Eye (tissue), 1 donor: Measurements from ENCODE around the gene ECE2.
"Not testable (repeated sequence)": the region's sequence is repeated elsewhere in the genome, so short reads cannot be mapped to it uniquely, and the experiment has no call there.

ENCODE experiments used
- DNase-seq: peaks from one replicate; pipeline ENCODE4 v3.0.0-alpha.2; 2015

Gene ECE2

DNA sequence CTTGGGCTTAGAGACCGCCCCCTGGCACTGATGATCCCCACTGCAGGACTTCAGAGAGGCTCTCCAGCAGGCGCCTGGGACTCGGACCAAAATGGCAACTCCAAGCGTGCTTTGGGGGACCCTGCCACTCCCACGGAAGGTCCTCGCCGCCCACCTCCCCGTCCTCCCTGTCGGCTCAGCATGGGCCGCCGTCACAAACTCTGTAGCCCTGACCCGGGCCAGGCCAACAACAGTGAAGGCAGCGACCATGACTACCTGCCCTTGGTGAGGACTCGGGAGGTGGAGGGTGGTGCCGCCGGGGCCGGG is 34.7 kb upstream of the ECE2 start:
- DNase-seq = no peak

DNA sequence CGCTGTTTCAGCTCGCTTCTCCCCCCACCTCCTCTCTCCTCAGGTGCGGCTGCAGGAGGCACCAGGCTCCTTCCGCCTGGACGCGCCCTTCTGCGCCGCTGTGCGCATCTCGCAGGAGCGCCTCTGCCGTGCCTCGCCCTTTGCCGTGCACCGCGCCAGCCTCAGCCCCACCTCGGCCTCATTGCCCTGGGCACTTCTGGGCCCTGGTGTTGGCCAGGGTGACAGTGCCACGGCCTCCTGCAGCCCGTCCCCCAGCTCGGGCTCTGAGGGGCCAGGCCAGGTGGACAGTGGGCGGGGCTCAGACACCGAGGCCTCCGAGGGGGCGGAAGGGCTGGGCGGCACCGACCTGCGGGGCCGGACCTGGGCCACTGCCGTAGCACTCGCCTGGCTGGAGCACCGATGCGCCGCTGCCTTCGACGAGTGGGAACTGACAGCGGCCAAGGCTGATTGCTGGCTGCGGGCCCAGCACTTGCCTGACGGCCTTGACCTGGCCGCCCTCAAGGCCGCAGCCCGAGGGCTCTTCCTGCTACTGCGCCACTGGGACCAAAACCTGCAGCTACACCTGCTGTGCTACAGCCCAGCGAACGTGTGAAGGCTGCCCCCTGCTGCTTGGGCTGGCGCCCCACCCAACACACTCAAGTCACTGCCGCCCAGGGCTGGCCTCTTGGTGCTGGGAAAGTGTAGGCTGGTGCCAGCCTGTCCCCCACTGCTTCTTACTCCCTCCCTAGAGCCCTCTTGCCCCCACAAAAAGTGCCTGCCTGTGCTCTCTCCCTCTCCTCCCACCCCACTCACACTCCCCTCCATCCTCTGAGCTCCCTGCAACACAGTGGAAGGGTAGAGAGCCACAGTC is 34.1 kb upstream of the ECE2 start:
- no peak for DNase-seq

DNA sequence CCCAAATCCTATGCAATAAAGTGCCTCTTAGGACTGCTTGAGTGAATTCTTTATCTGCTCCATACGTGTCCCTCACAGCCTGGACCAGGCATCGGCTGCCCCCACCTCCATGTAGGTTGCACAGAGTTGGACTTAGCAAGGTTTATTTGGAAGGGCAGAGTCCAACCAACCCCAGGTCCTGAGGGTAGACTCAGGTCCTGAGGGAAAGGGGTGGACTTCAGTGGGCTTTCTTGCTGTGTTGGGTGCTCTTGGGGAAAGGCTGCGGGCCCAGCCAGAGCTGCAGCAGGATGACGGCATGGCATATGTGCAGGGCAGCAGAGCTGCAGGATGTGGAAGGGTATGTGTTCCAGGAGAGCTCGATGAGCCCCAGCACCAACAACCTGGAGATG is 33.5 kb upstream of the ECE2 start:
- no peak for DNase-seq

DNA sequence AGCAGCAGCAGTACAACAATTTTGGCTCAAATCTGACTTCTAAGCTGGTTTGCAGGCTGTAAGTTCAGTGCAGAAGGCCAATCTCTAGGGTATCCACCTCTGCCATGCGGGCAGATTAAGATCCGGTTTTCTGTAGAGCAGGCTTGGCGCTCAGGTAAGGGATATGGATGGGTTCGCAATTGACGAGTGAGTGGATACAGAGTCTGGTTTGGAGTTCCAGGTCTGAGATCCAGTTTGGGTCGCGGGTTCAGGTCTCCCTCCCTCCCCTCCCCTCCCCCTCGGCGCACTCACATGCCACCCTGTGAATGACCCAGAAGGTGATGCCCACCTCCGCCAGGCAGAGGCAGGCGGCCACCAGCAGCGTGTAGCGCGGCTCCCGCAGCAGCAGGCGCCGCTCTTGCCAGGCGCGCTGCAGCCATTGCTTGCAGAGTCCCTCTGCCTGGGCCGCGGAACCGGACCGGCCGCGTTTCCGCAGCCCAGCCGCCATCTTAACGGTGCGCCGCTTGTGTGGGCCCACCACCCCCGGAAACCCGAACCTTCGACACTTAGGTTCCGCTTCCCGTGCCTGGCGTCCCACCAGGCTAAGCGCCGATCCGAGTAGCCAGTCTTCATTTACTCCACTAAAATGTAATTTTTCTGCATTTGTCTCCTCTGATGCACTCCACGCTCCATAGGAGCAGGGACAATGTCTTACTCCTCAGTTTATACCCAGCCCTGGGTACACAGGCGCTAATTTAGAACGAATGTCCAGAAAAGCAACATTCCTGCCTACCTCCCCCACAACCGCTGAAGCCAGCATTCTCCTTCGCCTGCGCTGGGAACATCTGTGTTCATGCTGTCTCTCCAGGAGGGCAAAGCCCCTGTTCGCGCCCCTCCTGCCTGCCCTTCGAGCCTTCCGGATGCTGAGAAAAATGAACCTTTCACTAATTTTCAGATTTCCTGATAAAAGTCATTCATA is 27.1 kb upstream of the ECE2 start, which contains the start of gene ALG3:
Gene ALG3, minus strand, starts transcription at position 509 of the 958 bp plus-strand sequence. Its CDS starts 22 bp downstream, at position 487.
- DNase-seq = peak; percentile 96

DNA sequence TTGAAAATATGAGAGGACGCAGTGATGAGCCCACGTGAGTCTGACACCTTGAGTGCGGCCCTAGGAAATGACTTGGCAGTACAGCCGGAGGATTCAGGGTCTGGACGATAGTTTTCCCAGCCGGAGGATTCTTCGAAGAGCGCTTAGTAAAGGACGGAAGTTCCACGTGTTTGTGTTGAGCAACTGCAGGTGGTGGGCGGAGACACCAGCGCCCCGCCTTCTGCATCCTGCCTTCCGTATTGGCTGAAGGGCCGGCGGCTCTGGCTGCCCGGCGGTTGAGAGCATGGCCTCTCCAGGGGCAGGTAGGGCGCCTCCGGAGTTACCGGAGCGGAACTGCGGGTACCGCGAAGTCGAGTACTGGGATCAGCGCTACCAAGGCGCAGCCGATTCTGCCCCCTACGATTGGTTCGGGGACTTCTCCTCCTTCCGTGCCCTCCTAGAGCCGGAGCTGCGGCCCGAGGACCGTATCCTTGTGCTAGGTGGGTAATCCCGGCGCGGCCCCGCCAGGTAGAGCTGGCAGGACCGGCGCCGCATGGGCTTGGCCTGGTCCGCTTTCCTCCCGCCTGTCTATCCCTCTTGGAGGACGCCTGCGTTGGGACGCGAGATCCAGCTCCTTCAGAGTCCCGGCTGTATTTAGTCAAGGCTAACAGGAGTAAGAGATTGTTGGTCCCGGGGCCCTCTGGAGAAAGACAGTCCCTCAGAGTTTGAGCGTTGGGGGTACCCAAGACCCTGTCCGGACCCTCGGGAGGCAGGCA is 26.2 kb upstream of the ECE2 start, which contains the start of gene EEF1AKMT4:
Gene EEF1AKMT4, plus strand, starts transcription at position 261 of the 755 bp plus-strand sequence. Its CDS starts 23 bp downstream, at position 284.
- peak; percentile 97 for DNase-seq

DNA sequence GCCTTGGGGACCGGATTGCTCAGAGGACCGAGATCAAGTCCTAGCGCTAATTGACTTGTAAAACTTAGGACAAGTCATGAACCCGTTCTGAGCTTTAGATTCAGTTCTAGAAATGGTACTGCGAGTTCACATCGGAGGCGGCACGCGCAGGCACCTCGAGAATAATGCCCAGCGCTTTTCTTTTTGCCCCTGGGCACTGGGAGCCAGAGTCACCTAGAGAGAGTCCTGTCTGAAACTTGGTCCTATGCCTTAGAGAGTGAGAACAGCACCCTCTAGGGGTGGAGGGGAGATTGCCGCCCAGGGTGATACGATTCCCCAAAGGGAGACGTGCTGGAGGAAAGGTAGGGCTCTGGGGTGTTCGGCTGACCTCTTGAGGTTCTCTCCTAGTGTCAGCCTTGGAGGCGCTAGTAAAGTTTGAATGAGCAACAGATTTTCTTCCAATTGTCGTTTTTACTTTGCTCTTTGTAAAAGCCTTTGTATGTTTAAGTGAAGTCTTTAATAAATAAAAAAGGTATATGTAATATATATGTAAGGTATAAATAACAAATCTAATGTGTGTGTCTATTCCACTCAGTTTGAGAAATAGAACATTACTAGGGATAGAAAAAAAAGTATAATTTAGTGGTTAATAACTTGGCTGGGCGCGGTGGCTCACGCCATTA is 25.5 kb upstream of the ECE2 start:
- DNase-seq = peak; percentile 93

DNA sequence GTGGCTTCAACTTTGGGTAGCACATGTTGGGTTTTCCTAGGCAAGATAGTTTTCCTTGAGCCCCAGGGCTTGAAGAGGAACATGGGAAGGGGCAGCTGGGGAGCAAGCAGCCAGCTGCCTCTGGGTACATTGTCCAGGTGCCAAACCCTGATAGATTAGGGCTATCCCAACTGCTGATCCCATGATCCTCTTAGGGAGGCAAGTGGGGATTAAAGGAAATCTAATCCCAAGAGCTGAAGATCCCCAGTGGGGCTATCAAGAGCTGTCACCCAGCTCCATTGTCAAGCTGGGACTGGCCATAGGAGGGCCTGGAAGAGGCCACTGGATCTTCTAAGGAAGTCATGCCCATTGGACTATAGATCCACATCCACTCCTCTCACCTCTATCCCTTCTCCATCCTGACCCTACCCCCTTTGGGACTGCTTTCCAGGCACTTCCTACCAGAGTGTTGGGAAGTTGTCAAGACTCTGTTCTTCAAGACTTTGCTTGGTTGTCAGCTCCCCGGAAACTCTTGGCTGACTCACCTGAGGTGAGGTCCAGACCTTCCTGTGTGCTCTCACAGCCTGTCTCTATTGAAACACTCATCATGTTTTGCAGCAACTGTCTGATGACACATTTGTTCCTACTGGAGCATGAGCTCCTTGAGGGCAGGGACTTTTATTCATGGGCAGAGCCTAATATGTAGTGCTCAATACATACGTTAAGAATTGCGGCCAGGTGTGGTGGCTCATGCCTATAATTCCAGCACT is 20.4 kb upstream of the ECE2 start:
- no peak for DNase-seq

DNA sequence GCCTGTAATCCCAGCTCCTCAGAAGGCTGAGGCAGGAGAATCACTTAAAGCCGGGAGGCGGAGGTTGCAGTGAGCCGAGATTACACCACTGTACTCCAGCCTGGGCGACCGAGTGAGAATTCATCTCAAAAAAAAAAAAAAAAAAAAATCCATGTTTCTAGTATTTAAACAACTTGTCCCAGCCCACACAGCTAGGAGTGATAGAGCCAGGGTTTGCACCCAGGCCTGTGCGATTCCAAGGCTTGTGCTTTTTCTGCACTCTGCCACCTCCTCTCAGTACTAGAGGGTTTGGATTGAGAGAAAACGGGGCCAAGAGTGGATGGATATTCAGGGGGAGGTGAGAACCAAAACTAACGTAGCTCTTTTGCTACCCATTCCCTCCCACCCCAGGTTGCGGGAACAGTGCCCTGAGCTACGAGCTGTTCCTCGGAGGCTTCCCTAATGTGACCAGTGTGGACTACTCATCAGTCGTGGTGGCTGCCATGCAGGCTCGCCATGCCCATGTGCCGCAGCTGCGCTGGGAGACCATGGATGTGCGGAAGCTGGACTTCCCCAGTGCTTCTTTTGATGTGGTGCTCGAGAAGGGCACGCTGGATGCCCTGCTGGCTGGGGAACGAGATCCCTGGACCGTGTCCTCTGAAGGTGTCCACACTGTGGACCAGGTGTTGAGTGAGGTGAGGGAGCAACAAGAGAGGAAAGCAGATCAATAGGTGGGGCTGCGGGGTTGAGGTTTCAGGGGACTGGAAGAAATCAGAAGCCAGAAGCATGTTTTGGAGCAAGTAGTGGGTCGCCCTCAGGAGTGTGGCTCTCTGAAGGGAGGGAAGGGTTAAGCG is 18.5 kb upstream of the ECE2 start:
- no peak for DNase-seq

DNA sequence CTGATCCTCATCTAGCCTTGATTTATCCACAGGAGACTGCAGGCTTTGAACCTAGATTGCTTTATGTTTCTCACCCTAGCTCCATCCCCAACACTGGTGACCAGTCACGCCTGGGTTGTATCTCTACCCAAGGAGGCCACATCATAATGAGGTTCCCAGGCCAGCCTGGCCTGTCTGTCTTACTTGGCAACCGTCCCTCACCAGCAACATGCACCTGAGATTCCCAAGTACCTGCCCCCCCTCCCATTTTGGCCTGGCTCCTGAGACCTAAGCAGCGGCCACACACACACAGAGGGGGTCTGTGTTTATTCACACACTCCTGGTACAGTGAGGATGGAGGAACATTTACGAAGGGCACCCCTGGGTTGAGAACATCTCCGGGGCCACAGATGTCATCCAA is 16.9 kb upstream of the ECE2 start:
- no peak for DNase-seq

DNA sequence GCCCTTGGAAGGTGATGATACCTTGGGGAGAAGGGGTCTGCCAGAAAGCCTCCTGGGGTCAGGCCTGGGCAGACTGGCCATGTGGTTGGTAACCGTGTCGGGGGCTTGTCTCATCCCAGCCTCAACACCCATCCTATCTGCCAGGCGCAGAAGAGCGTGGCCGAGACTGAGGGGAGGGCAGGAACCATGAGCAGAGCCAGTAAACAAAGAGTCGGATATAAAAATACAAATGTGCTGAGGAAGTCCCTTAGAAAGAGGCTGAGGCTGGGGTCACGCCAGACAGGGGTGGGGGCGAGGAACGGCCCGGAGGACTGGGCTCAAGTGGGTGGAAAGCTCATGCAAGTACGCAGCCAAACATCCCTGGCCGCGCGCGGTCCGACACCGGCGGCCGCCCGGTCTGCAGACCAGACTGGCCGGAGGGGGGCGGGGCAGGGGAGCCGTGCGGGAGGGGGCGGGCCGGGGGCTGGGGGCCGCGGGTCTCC is 16.4 kb upstream of the ECE2 start:
- peak; percentile 16 for DNase-seq

DNA sequence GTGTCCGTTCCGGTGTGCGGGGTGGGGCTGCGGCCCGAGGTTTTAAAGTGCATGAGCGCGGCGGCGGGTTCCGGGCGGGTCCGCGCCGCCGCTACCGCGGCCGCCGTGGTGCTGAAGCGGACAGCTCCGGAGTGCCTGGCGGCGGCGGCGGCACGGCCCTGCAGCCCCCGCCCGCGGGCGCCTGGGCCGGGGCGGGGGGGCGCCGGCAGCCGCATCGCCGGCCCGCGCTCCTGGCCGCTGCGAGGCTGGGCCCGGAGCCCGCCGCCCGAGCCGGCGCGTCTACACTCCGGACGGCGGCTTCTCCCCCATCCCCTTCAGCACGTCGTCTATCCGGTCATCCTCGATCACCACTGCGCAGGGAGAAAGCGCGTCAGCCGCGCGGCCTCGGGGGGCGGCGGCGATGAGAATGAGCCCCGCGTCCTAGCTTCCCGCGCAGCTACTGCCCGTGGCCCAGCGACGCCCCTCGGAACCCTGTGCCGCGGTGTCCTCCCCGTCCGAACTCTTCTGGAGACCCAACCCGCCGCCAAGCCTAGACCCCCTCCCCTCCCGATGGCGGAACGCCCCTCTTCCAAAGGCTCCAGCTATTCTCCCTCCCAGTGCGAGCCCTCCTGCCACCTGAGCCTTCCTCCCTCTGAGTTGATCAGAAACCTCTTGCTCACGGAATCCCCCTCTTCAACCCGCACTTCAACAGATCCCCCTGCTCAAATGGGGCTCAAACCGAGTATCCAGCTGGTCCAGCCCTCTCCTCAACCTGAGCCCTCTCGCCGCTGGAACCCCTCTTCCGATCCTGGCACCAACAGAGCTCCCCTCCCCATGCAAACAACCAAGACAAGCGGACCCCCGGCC is 15.7 kb upstream of the ECE2 start:
- peak; percentile 63 for DNase-seq

DNA sequence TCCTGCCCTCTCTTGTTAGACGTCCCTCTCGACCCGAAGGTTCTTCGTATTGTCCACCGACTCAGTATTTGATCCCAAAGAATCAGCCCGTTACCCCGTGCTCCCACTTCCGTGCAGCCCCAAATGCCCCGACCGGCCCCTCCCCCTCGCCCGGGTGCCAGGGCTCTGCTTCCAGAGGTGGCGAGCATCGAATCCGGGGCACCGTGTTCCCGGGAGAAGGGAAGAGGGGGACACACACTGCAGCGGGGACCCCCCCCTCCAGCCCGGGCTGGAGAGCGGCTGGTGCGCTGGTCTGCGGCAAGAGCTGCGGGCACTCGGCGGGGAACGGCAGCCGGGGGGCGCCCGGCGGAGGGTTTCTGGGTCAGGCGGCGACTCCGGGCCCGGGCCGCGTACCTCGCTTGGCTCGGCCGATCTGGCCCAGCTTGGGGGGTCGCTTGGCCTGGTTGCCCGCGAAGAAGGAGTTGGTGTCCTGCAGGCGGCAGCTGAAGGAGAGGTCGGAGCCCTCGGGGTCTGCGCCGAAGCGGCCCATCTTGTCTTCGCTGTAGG is 15.0 kb upstream of the ECE2 start:
- DNase-seq = peak; percentile 70

DNA sequence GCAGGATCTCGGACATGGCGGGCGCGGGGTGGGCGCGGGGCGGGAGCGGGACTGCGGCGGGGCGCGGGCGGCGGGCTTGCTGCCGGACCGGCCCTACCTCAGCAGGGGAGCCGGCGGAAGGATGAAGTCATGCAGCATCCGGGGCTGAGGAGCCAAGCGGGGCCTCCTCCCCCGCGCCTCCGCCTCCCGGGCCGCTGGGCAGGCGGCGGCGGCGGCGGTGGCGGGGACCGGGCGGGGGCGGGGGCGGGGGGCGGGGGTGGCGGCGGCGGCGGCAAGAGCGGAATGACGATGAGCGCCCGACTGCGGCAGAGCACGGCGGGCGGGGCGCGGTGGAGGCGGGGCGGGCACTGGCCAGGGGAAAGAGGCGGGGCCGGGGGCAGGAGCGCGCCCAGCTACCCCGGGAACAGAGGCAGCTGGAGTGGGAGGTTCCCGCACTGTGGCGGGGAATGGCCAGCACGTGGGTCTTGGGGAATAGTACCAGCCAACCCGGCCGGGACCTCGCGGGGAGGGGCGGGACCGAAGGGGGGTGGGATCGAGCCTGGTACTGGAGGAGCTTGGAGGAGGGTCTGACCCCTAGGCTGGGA is 14.5 kb upstream of the ECE2 start, which contains the start of gene CAMK2N2:
Gene CAMK2N2, minus strand, starts transcription at position 284 of the 584 bp plus-strand sequence. Its CDS starts 268 bp downstream, at position 16.
- no peak for DNase-seq

DNA sequence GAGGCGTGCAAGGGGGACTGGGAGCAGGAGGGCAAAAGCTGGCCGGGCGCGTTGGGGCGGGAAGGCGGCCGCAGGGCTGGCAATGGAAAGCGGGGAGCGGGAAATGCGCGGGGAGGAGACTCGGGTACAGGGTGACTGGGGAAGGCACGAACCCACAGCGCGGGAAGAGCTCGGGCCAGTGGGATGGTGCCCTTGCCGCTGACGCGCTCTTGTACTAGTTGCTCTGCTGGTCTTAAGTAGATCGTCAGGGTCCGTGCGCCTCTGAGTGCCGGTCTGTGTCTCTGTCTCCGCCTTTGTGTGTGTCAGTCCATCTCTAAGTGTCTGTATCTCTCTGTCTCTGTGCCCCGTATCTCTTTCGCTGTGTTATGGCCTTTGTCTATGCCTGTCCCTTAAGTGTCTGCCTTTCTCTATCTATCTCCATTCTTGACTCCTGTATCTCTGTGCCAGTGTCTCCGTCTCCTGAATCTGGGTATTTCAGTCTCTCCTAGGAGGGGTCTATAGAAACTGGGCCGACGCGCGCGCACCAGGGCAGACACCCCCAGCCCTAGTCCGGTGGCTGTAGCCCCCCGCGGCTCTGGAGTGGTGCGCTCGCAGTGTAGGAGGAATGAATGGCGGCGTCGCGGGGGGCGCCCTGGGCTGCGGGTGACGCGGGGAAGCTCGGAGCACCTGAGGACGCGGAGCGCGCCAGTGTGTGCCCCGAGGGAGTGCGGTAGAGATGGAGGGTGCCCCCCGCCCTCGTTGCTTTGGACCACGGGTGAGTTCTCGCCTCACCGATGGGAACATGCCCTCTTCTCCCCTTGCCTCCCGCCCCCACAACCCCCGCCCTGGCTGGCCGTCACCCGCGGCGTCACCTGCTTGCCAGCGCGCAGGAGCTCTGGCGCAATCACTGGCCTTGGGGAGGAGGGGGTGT is 13.7 kb upstream of the ECE2 start:
- DNase-seq = peak; percentile 68

DNA sequence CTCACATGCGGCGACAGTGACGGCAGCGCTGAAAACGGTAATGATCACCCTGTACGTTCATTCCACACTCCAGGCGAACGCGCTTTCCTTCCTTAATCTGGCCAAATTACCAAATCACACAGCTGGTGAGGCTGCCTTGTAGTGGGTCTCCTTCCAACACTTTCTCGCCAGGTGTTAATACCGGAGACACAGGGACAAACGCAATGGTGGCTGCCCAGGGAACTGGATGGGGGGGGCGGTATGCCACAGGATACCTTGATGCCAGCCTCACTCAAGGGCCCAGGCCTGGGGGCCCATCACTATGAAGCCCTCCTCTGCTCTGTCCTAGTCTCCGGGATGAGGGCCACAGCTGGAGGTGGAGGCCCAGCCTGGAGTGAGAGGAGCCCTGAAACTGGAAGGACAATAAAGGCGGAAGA is 13.1 kb upstream of the ECE2 start:
- peak; percentile 2 for DNase-seq

DNA sequence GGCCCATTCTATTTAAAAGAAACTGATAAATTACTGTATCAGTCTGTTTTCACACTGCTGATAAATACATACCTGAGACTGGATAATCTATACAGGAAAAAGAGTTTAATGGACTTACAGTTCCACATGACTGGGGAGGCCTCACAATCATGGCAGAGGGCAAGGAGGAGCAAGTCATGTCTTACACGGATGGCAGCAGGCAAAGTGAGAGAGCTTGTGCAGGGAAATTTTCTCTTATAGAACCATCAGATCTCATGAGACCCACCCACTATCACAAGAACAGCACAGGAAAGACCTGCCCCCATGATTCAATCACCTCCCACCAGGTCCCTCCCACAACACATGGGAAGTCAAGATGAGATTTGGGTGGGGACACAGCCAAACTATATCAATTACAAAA is 8.6 kb upstream of the ECE2 start:
- not testable (repeated sequence) for DNase-seq

DNA sequence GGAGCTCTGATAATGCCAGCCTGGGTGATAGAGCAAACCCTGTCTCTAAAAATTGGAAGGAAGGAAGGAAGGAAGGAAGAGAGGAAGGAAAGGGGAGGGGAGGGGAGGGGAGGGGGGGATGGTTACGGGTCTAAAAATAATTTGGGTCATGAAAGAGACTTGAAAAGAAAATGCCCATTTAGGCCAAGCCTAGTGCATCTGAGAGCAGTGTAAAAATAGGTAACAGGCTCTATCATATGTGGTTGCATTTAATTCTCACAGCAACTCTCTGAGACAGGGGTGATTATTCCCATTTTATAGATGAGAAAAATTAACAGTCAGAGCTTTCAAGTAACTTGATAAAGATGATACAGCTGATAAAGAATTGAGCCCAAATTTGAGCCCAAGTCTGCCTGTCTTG is 3.6 kb upstream of the ECE2 start:
- no peak for DNase-seq

DNA sequence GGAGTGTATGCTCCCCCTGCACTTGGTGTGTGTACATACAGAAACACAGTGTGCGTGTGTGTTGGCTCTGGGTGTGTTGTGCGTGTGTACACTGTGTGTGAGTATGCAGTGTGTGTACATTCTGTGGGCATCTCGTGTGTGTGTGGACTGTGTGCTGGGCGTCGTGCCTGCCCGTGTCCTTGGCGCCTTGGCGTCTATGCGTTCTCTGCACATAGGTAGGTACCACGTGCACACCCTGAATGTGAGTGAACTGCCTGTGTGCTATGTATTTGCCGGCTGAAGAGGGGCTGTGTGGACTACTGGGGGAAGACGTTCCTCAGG is 481 bp upstream of the ECE2 start:
- DNase-seq = no peak
